Head of caudate nucleus (tissue), 42 donors: ENCODE data around the gene VWA3B.
"Not testable (repeated sequence)": the region's sequence is repeated elsewhere in the genome, so short reads cannot be mapped to it uniquely, and the experiment has no call there.

Source experiments
- DNase-seq, 42 donors: peaks; one replicate each; pipeline versions ENCODE4 v3.0.0 to v3.0.0-alpha.2; 2020 to 2021; ENCODE audit warnings: mixed read lengths in 7 of 42
- intact Hi-C: fragments of 100-400 bp; cut with DNase I; formaldehyde crosslinking; loops from one replicate; pipeline ENCODE4 v1.15.0; 2022

The VWA3B gene

GRCh38 chr2:98309580-98309979 is 222.6 kb downstream of the VWA3B start:
- DNase-seq = no peak
- intact Hi-C loops = no loop called here

- intact Hi-C loops = no loop called here
- DNase-seq = no peak
These were observed 223.0 kb downstream of the VWA3B start for GRCh38 chr2:98310010-98310409.

- intact Hi-C loops = no loop called here
- no peak for DNase-seq
These were observed 224.1 kb downstream of the VWA3B start for GRCh38 chr2:98311090-98311489.

GRCh38 chr2:98311771-98312545 is 225.0 kb downstream of the VWA3B start:
- DNase-seq = no peak
- intact Hi-C loops = no loop called here

- DNase-seq = no peak
- intact Hi-C loops = no loop called here
These were observed 226.7 kb downstream of the VWA3B start for GRCh38 chr2:98313492-98314250.

GRCh38 chr2:98314251-98314650 is 227.3 kb downstream of the VWA3B start:
- no peak for DNase-seq
- intact Hi-C loops = no loop called here

- DNase-seq = no peak
- intact Hi-C loops = no loop called here
These were observed 229.0 kb downstream of the VWA3B start for GRCh38 chr2:98315957-98316356.

GRCh38 chr2:98317214-98317613 is 230.2 kb downstream of the VWA3B start:
- DNase-seq = no peak
- intact Hi-C loops = no loop called here

GRCh38 chr2:98320171-98320570 is 233.2 kb downstream of the VWA3B start:
- DNase-seq, intact Hi-C loops: not testable (repeated sequence)

- DNase-seq = no peak
- intact Hi-C loops = no loop called here
These were observed 237.2 kb downstream of the VWA3B start for GRCh38 chr2:98324181-98324580.

- intact Hi-C loops = no loop called here
- no peak for DNase-seq
These were observed 240.8 kb downstream of the VWA3B start for GRCh38 chr2:98327776-98328175.

GRCh38 chr2:98329549-98329948 is 242.6 kb downstream of the VWA3B start:
- DNase-seq = no peak
- intact Hi-C loops = no loop called here

- intact Hi-C loops = no loop called here
- DNase-seq = no peak
These were observed 246.0 kb downstream of the VWA3B start for GRCh38 chr2:98332989-98333388.

- no peak for DNase-seq
- intact Hi-C loops = no loop called here
These were observed 247.0 kb downstream of the VWA3B start for GRCh38 chr2:98333922-98334321.

GRCh38 chr2:98334439-98335078 is 247.6 kb downstream of the VWA3B start:
- intact Hi-C loops = no loop called here
- DNase-seq = peak in 4 of 42 donors; percentile 9 to 65 (median 18)

GRCh38 chr2:98335271-98335670 is 248.3 kb downstream of the VWA3B start:
- intact Hi-C loops = no loop called here
- no peak for DNase-seq

GRCh38 chr2:98341241-98341640 is 254.3 kb downstream of the VWA3B start:
- DNase-seq = no peak
- intact Hi-C loops = no loop called here

- intact Hi-C loops = no loop called here
- no peak for DNase-seq
These were observed 256.3 kb downstream of the VWA3B start for GRCh38 chr2:98343285-98343684.

- intact Hi-C loops = no loop called here
- DNase-seq = peak in 3 of 42 donors; percentile 23 to 45 (median 28)
These were observed 259.6 kb downstream of the VWA3B start, which contains the start of gene CNGA3 for GRCh38 chr2:98346311-98347236. TSS of gene CNGA3 (plus strand) at chr2:98346456. CDS start at chr2:98369976, 23,520 bp downstream.
